HEK293 (cell line): ENCODE data around the gene CEP83.

Source experiments
- GLIS2 ChIP-seq: fragments of 450-650 bp; formaldehyde crosslinking; IDR thresholded peaks from 2 replicates; pipeline ENCODE4 v1.5.1; 2016; ENCODE audit warnings: missing biosample characterization, missing genetic modification characterization
- MYNN ChIP-seq: fragments of 450-650 bp; formaldehyde crosslinking; IDR thresholded peaks from 2 replicates; pipeline ENCODE4 v1.5.1; 2016; ENCODE audit warnings: missing biosample characterization, missing genetic modification characterization, borderline replicate concordance
- SCRT2 ChIP-seq: fragments of 450-650 bp; formaldehyde crosslinking; IDR thresholded peaks from 2 replicates; pipeline ENCODE4 v1.5.1; 2016; ENCODE audit warnings: missing biosample characterization, missing genetic modification characterization
- SETDB1 ChIP-seq: IDR thresholded peaks from one replicate; pipeline ENCODE4 v1.6.1; 2017; ENCODE audit warnings: mild to moderate bottlenecking, low read length, moderate library complexity, mixed read lengths; ENCODE audit not compliant: insufficient read length
- ZBTB21 ChIP-seq: fragments of 450-650 bp; formaldehyde crosslinking; IDR thresholded peaks from 2 replicates; pipeline ENCODE4 v1.5.1; 2017; ENCODE audit warnings: missing biosample characterization, missing genetic modification characterization
- ZFP41 ChIP-seq: fragments of 450-650 bp; formaldehyde crosslinking; IDR thresholded peaks from 2 replicates; pipeline ENCODE4 v1.5.1; 2016; ENCODE audit warnings: missing biosample characterization, missing genetic modification characterization, borderline replicate concordance
- ZNF114 ChIP-seq: fragments of 450-650 bp; formaldehyde crosslinking; IDR thresholded peaks from 2 replicates; pipeline ENCODE4 v1.5.0; 2017; ENCODE audit warnings: missing biosample characterization, missing genetic modification characterization
- ZNF184 ChIP-seq: fragments of 450-650 bp; IDR thresholded peaks from 2 replicates; pipeline ENCODE4 v1.5.1; 2018; ENCODE audit warnings: missing biosample characterization, mild to moderate bottlenecking, missing genetic modification characterization
- ZNF214 ChIP-seq: fragments of 450-650 bp; formaldehyde crosslinking; IDR thresholded peaks from 2 replicates; pipeline ENCODE4 v1.5.1; 2017; ENCODE audit warnings: missing biosample characterization, mild to moderate bottlenecking, missing genetic modification characterization, borderline replicate concordance
- ZNF350 ChIP-seq: fragments of 450-650 bp; formaldehyde crosslinking; IDR thresholded peaks from 2 replicates; pipeline ENCODE4 v1.5.0; 2017; ENCODE audit warnings: missing biosample characterization, mild to moderate bottlenecking, missing genetic modification characterization
- ZNF354C ChIP-seq: fragments of 450-650 bp; formaldehyde crosslinking; IDR thresholded peaks from 2 replicates; pipeline ENCODE4 v1.5.1; 2016; ENCODE audit warnings: missing biosample characterization, missing genetic modification characterization, low read depth, borderline replicate concordance
- ZNF391 ChIP-seq: fragments of 450-650 bp; formaldehyde crosslinking; IDR thresholded peaks from 2 replicates; pipeline ENCODE4 v1.5.1; 2016; ENCODE audit warnings: low read depth, missing biosample characterization, missing genetic modification characterization, borderline replicate concordance
- ZNF544 ChIP-seq: fragments of 450-650 bp; formaldehyde crosslinking; IDR thresholded peaks from 2 replicates; pipeline ENCODE4 v1.5.0; 2017; ENCODE audit warnings: missing biosample characterization, missing genetic modification characterization
- ZNF747 ChIP-seq: fragments of 450-650 bp; formaldehyde crosslinking; IDR thresholded peaks from 2 replicates; pipeline ENCODE4 v1.5.1; 2016; ENCODE audit warnings: missing biosample characterization, missing genetic modification characterization
- ZSCAN30 ChIP-seq: fragments of 450-650 bp; IDR thresholded peaks from 2 replicates; pipeline ENCODE4 v1.5.1; 2018; ENCODE audit warnings: missing biosample characterization, mild to moderate bottlenecking, missing genetic modification characterization, moderate library complexity
- TF ChIP-seq, protein P1 (sequence below): fragments of 450-650 bp; formaldehyde crosslinking; conservative IDR thresholded peaks from 2 replicates; pipeline ENCODE4 v1.5.1; 2016; ENCODE audit warnings: low read depth, missing biosample characterization, missing genetic modification characterization
- TF ChIP-seq, protein P2 (sequence below): fragments of 450-650 bp; formaldehyde crosslinking; IDR thresholded peaks from 2 replicates; pipeline ENCODE4 v1.5.1; 2016; ENCODE audit warnings: missing biosample characterization, missing genetic modification characterization, borderline replicate concordance
- TF ChIP-seq, protein P3 (sequence below): fragments of 450-650 bp; formaldehyde crosslinking; IDR thresholded peaks from 2 replicates; pipeline ENCODE4 v1.5.1; 2016; ENCODE audit warnings: missing biosample characterization, missing genetic modification characterization, borderline replicate concordance
- TF ChIP-seq, protein P4 (sequence below): fragments of 450-650 bp; formaldehyde crosslinking; IDR thresholded peaks from 2 replicates; pipeline ENCODE4 v1.5.1; 2016; ENCODE audit warnings: missing biosample characterization, missing genetic modification characterization
- TF ChIP-seq, protein P5 (sequence below): fragments of 450-650 bp; formaldehyde crosslinking; IDR thresholded peaks from 2 replicates; pipeline ENCODE4 v1.5.1; 2016; ENCODE audit warnings: missing biosample characterization, missing genetic modification characterization
- TF ChIP-seq, protein P6 (sequence below): fragments of 450-650 bp; formaldehyde crosslinking; IDR thresholded peaks from 2 replicates; pipeline ENCODE4 v1.5.1; 2017; ENCODE audit warnings: missing biosample characterization, missing genetic modification characterization

CEP83 gene

DNA sequence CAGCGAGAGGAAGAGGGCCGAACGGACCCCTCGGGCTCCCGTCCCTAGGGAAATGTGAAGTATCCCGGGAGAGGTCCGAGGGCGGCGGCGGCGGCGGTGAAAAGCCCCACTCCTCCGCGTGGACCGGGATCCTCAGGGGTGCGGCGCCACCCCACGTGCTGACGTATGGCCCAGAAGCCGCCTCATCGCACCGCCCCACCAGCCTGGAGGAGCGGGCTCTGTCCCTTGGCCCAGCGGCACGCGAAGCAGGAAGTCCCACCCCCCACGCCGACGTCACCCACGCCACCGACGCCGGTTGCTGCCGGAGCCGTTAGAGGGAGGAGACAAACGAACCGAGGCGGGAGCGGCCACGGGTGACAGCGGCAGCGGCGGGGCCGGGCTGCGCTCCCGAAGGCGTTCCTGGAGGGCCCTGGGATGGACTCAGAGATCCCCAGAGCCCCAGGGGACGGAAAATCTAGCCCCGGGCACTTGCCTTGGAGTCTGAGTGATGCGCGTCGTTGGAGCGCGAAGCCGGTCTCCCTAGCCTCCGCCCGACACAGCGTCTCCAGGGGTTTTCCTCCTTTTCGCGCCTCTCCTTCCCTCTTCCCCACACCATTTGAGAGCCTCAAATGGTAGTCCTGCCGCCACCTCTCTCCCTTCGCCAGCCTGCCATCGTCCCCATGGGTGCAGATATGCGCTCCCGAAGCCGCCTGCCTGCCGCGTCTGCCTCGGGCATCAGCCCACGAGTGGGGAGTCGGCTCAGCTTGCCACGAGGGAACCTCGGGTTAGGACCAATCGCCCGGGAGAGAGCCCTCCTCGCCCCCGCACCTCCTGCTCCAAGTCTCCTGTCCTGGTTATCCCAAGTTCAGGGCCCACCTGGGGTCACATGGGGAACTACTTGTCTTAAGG, at the start of gene CEP83 (continued):
- TF ChIP-seq, protein P1, sequence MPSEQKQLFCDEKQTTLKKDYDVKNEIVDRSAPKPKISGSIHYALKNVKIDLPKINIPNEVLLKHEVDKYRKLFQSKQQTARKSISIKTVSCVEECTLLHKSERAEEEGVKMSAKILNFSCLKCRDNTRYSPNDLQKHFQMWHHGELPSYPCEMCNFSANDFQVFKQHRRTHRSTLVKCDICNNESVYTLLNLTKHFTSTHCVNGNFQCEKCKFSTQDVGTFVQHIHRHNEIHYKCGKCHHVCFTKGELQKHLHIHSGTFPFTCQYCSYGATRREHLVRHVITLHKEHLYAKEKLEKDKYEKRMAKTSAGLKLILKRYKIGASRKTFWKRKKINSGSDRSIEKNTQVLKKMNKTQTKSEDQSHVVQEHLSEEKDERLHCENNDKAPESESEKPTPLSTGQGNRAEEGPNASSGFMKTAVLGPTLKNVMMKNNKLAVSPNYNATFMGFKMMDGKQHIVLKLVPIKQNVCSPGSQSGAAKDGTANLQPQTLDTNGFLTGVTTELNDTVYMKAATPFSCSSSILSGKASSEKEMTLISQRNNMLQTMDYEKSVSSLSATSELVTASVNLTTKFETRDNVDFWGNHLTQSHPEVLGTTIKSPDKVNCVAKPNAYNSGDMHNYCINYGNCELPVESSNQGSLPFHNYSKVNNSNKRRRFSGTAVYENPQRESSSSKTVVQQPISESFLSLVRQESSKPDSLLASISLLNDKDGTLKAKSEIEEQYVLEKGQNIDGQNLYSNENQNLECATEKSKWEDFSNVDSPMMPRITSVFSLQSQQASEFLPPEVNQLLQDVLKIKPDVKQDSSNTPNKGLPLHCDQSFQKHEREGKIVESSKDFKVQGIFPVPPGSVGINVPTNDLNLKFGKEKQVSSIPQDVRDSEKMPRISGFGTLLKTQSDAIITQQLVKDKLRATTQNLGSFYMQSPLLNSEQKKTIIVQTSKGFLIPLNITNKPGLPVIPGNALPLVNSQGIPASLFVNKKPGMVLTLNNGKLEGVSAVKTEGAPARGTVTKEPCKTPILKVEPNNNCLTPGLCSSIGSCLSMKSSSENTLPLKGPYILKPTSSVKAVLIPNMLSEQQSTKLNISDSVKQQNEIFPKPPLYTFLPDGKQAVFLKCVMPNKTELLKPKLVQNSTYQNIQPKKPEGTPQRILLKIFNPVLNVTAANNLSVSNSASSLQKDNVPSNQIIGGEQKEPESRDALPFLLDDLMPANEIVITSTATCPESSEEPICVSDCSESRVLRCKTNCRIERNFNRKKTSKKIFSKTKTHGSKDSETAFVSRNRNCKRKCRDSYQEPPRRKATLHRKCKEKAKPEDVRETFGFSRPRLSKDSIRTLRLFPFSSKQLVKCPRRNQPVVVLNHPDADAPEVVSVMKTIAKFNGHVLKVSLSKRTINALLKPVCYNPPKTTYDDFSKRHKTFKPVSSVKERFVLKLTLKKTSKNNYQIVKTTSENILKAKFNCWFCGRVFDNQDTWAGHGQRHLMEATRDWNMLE (tag by site-specific recombination), result 0 out of 2 replicates have a peak, but pooled peaks have one; percentile 10
- TF ChIP-seq MYNN (tag by site-specific recombination) (no peak), ZNF747 (no peak), ZFP41 (tag by site-specific recombination) (no peak), ZNF184 (tag by site-specific recombination) (0 out of 2 replicates have a peak, but pooled peaks have one; percentile 7), ZNF354C (tag by site-specific recombination) (no peak), ZNF114 (tag by site-specific recombination) (no peak), ZNF391 (tag by site-specific recombination) (no peak), SCRT2 (tag by site-specific recombination) (peak; percentile 27; the same call in 1 of the 2 replicates), ZSCAN30 (tag by site-specific recombination) (peak; percentile 41; the same call in 1 of the 2 replicates), ZNF350 (tag by site-specific recombination) (no peak), GLIS2 (tag by site-specific recombination) (peak; percentile 94), SETDB1 (peak; percentile 19), ZNF544 (tag by site-specific recombination) (no peak), ZBTB21 (peak; percentile 67), ZNF214 (tag by site-specific recombination) (no peak)
- TF ChIP-seq, protein P2, sequence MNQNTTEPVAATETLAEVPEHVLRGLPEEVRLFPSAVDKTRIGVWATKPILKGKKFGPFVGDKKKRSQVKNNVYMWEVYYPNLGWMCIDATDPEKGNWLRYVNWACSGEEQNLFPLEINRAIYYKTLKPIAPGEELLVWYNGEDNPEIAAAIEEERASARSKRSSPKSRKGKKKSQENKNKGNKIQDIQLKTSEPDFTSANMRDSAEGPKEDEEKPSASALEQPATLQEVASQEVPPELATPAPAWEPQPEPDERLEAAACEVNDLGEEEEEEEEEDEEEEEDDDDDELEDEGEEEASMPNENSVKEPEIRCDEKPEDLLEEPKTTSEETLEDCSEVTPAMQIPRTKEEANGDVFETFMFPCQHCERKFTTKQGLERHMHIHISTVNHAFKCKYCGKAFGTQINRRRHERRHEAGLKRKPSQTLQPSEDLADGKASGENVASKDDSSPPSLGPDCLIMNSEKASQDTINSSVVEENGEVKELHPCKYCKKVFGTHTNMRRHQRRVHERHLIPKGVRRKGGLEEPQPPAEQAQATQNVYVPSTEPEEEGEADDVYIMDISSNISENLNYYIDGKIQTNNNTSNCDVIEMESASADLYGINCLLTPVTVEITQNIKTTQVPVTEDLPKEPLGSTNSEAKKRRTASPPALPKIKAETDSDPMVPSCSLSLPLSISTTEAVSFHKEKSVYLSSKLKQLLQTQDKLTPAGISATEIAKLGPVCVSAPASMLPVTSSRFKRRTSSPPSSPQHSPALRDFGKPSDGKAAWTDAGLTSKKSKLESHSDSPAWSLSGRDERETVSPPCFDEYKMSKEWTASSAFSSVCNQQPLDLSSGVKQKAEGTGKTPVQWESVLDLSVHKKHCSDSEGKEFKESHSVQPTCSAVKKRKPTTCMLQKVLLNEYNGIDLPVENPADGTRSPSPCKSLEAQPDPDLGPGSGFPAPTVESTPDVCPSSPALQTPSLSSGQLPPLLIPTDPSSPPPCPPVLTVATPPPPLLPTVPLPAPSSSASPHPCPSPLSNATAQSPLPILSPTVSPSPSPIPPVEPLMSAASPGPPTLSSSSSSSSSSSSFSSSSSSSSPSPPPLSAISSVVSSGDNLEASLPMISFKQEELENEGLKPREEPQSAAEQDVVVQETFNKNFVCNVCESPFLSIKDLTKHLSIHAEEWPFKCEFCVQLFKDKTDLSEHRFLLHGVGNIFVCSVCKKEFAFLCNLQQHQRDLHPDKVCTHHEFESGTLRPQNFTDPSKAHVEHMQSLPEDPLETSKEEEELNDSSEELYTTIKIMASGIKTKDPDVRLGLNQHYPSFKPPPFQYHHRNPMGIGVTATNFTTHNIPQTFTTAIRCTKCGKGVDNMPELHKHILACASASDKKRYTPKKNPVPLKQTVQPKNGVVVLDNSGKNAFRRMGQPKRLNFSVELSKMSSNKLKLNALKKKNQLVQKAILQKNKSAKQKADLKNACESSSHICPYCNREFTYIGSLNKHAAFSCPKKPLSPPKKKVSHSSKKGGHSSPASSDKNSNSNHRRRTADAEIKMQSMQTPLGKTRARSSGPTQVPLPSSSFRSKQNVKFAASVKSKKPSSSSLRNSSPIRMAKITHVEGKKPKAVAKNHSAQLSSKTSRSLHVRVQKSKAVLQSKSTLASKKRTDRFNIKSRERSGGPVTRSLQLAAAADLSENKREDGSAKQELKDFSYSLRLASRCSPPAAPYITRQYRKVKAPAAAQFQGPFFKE (tag by site-specific recombination), result no peak
- TF ChIP-seq, protein P3, sequence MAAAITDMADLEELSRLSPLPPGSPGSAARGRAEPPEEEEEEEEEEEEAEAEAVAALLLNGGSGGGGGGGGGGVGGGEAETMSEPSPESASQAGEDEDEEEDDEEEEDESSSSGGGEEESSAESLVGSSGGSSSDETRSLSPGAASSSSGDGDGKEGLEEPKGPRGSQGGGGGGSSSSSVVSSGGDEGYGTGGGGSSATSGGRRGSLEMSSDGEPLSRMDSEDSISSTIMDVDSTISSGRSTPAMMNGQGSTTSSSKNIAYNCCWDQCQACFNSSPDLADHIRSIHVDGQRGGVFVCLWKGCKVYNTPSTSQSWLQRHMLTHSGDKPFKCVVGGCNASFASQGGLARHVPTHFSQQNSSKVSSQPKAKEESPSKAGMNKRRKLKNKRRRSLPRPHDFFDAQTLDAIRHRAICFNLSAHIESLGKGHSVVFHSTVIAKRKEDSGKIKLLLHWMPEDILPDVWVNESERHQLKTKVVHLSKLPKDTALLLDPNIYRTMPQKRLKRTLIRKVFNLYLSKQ (tag by site-specific recombination), result no peak
- TF ChIP-seq, protein P4, sequence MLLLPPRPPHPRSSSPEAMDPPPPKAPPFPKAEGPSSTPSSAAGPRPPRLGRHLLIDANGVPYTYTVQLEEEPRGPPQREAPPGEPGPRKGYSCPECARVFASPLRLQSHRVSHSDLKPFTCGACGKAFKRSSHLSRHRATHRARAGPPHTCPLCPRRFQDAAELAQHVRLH (tag by site-specific recombination), result no peak
- TF ChIP-seq, protein P5, sequence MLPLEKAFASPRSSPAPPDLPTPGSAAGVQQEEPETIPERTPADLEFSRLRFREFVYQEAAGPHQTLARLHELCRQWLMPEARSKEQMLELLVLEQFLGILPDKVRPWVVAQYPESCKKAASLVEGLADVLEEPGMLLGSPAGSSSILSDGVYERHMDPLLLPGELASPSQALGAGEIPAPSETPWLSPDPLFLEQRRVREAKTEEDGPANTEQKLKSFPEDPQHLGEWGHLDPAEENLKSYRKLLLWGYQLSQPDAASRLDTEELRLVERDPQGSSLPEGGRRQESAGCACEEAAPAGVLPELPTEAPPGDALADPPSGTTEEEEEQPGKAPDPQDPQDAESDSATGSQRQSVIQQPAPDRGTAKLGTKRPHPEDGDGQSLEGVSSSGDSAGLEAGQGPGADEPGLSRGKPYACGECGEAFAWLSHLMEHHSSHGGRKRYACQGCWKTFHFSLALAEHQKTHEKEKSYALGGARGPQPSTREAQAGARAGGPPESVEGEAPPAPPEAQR, result no peak
- TF ChIP-seq, protein P6, sequence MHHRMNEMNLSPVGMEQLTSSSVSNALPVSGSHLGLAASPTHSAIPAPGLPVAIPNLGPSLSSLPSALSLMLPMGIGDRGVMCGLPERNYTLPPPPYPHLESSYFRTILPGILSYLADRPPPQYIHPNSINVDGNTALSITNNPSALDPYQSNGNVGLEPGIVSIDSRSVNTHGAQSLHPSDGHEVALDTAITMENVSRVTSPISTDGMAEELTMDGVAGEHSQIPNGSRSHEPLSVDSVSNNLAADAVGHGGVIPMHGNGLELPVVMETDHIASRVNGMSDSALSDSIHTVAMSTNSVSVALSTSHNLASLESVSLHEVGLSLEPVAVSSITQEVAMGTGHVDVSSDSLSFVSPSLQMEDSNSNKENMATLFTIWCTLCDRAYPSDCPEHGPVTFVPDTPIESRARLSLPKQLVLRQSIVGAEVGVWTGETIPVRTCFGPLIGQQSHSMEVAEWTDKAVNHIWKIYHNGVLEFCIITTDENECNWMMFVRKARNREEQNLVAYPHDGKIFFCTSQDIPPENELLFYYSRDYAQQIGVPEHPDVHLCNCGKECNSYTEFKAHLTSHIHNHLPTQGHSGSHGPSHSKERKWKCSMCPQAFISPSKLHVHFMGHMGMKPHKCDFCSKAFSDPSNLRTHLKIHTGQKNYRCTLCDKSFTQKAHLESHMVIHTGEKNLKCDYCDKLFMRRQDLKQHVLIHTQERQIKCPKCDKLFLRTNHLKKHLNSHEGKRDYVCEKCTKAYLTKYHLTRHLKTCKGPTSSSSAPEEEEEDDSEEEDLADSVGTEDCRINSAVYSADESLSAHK (tag by site-specific recombination), result no peak; the same call in 1 of the 2 replicates
